GM12872 (cell line): ENCODE results near the gene MPZL1.

ENCODE experiments used
- CTCF ChIP-seq: IDR thresholded peaks from 3 replicates; pipeline ENCODE4 v1.5.1; 2011; ENCODE audit warnings: low read depth, mild to moderate bottlenecking, low read length, moderate library complexity; ENCODE audit not compliant: insufficient read depth

MPZL1 gene

DNA sequence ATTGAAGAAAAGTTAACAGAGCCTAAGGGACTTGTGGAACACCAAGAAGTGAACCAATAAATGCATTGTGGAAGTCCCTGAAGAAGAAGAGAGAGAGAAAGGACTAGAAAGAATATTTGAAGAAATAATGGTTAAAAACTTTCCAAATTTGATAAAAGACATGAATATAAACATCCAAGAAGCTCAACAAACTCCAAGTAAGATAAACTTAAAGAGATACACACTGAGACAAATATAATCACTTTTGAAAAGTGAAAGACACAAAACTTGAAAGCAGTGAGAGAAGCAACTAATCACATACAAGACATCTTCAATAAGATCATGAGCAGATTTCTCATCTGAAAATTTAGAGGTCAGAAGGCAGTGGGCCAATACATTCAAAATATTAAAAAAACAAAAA, 91.2 kb downstream of the MPZL1 start:
- no peak for TF ChIP-seq CTCF

DNA sequence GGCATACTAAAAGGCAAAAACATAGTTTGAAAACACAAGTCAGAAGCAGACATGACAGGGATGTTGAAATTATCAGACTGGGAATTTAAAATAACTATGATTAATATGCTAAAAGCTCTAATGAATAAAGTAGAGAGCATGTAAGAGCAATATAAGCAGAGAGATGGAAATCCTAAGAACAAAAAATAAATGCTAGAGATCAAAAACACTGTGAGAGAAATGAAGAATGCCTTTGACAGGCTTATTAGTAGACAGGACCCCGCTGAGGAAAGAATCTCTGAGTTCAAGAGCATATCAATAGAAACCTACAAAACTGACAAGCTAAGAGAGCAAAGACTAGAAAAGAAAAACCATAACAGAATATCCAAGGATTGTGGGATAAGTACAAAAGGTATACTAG, 93.9 kb downstream of the MPZL1 start:
- no peak for TF ChIP-seq CTCF

- TF ChIP-seq CTCF = no peak
These were observed 98.3 kb downstream of the MPZL1 start for GRCh38 chr1:167819849-167820683.

DNA sequence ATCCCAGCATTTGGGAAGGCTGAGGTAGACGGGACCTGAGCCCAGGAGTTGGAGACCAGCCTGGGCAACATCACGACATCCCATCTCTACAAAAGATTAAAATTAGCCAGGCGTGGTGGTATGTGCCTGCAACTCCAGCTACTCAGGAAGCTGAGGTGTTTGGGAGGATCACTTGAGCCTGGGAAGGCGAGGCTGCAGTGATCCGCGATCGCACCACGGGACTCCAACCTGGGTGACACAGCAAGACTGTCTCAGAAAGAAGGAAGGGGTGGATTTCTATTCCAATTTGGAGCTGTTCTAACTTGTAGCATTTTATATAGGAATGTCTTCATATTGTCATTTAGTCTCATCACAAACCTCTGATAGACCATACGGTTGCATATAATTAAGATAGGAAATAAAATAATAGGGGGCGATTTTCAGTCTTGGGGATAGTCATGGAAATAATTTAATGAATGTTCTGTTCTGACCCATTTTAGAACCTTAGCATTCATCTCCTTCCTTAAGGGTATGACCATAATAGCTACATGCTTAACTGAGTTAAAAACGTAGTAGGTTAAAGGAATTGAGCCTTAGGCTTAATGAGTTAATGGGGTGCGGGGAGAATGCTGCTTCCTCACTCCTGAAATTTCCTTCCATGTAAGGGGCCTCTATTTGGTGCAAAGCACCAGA, 99.0 kb downstream of the MPZL1 start:
- no peak for TF ChIP-seq CTCF

GRCh38 chr1:167821356-167821685, 99.5 kb downstream of the MPZL1 start:
- no peak for TF ChIP-seq CTCF

DNA sequence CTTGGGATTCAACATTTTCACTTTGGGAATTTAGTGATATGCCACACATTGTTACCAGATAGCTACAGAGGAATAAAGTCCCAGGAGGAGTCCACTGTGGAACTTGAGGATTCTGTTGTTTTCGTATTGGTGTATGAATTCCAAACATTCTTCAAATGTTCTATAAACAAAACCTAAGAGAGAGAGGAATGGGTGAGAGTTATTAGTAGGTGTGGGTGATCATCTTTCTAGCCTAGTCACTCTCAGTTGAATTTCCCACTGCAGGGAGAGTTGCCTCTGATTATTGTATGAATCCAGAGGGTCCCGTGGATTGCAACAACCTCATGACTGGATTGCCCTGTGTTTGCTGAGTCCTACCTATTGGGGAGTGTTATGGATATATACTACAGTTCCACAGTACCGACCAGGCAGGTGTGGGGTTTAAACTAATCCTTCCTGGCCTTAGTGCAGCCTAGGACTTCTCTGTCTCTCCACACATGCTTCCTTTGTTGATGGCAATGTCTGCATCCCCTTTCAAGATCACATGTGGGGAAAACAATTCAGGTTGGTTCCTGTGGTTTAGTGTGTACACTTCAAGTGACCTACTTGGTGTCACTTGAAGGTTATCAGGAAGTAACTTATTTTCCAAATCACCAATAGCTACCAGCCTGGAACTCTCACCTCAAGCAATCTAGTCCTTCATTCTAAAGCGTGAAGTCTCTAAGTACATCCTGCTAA, 100.3 kb downstream of the MPZL1 start:
- no peak for TF ChIP-seq CTCF

GRCh38 chr1:167824163-167824794, 102.5 kb downstream of the MPZL1 start:
- TF ChIP-seq CTCF = no peak
